ENCODE data around the gene CDK2.

CDK2 gene

DNA sequence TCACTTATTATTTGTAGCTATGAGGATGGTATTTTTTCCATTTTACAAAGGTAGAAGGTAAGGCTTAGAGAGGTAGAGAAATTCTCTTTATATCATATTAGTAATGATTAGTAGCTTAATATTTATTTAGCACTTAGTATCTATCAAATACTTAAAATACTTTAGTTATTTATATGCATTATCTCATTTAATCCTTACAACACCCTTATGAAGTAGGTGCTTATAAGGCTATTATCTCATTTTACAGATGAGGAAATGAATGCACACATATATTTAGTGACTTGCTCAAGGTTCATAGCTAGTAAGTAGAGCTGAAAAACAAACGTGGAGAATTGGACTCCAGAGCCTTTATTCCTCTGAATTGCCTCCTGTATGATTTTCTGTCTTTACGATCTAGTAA lies 18.2 kb downstream of the CDK2 start:
- TF ChIP-seq GATA2 (IDR thresholded peaks at IDR 0.05; ENCODE audit: low read depth, low read length) (no peak), GATA3 (IDR thresholded peaks at IDR 0.05; ENCODE audit: low read depth, low read length) (no peak)

- TF ChIP-seq GATA2 (IDR thresholded peaks at IDR 0.05; ENCODE audit: low read depth, low read length) (no peak), GATA3 (IDR thresholded peaks at IDR 0.05; ENCODE audit: low read depth, low read length) (no peak)
These were observed 18.7 kb downstream of the CDK2 start for GRCh38 chr12:55985341-55985740.

DNA sequence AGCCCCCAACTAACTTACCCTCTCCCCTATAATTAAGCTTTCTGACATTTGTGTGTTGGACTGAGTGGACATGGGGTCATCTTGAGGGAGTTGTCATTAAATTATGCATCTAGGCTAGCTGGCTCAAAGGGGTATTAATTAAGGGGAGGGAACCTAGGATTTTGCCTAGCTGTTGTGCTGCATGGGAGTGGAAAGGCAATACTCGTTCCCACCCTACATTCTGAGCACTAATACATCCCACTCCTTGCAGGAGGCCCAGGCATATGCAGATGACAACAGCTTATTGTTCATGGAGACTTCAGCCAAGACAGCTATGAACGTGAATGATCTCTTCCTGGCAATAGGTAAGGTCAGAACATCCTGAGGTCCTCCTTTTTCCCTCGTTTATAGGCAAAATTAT lies 24.5 kb downstream of the CDK2 start:
- no peak for TF ChIP-seq GATA3 (IDR thresholded peaks at IDR 0.05; ENCODE audit: low read depth, low read length)

DNA sequence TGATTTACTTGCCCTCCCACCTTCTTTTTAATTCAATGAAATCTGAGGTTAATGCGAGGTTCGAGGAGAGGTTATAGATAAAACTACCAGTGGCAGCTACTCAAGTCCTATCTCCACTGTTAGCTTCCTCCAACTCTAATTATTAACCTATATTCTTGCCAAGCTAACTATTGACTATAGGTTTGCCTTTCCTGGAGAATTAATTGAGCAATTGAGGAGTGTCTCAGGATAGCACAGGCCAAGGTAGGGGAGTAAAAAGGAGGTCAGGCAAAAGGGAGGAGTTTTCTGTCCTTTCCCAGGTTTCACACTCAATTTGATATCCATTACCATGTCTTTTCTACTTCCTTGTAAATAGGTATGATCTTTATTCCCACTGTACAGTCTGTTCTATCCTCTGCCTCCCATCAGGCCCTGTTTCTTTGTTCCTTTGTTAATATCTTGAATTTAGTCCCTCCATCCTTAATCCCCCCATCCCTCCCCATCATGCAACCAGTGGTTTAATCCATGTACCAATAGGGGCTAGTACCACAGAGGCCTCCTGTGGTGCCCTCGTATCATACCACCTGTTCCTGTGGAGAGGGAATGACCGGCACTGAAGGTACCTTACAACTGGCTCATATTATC lies 26.7 kb downstream of the CDK2 start:
- no peak for TF ChIP-seq GATA3 (IDR thresholded peaks at IDR 0.05; ENCODE audit: low read depth, low read length)
- TF ChIP-seq GATA2 (IDR thresholded peaks at IDR 0.05; ENCODE audit: low read depth, low read length), result no peak

GRCh38 chr12:55995366-55995765 lies 28.7 kb downstream of the CDK2 start:
- TF ChIP-seq GATA3 (IDR thresholded peaks at IDR 0.05; ENCODE audit: low read depth, low read length) (no peak), GATA2 (IDR thresholded peaks at IDR 0.05; ENCODE audit: low read depth, low read length) (no peak)

GRCh38 chr12:55996201-55996714 lies 29.6 kb downstream of the CDK2 start:
- TF ChIP-seq GATA3 (IDR thresholded peaks at IDR 0.05; ENCODE audit: low read depth, low read length), result no peak
- TF ChIP-seq GATA2 (IDR thresholded peaks at IDR 0.05; ENCODE audit: low read depth, low read length), result no peak

GRCh38 chr12:55996715-55997534 lies 30.3 kb downstream of the CDK2 start, which contains the start of gene SUOX:
Gene SUOX (plus strand): TSS chr12:55997276. CDS start chr12:56002222, 4,946 bp downstream.
- TF ChIP-seq GATA3 (IDR thresholded peaks at IDR 0.05; ENCODE audit: low read depth, low read length) (no peak), GATA2 (IDR thresholded peaks at IDR 0.05; ENCODE audit: low read depth, low read length) (no peak)

GRCh38 chr12:55997535-55997859 lies 30.9 kb downstream of the CDK2 start:
- TF ChIP-seq GATA3 (IDR thresholded peaks at IDR 0.05; ENCODE audit: low read depth, low read length), result no peak
- no peak for TF ChIP-seq GATA2 (IDR thresholded peaks at IDR 0.05; ENCODE audit: low read depth, low read length)

DNA sequence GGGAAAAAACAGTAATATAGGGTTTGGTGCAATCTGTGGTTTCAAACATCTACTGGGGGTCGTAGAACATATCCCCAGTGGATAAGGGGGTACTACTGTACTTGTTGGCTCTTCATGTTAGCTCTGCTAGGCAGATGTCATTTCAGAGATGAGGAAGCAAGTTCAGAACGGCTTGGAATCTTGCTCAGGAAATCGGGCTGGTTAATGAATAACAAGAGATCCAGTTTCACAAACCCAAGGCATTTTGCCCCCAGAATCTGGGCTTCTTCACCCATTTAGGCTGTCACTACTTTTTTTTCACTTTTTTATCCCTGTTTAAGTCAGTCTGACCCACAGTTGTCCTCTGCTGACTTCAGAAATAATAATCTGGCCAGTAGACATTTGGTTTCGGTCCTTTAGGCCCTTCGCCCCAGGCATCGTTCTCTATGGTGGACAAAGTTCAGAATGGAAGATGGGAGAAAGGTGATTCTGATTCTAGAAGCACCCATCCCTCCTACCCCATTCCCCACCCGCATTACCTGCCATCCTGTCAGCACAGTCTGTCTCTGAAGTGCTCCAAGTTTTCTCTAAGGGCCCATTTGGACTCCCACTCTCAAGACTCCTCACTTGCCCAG lies 35.0 kb downstream of the CDK2 start:
- TF ChIP-seq GATA3 (IDR thresholded peaks at IDR 0.05; ENCODE audit: low read depth, low read length) (no peak), GATA2 (IDR thresholded peaks at IDR 0.05; ENCODE audit: low read depth, low read length) (no peak)

DNA sequence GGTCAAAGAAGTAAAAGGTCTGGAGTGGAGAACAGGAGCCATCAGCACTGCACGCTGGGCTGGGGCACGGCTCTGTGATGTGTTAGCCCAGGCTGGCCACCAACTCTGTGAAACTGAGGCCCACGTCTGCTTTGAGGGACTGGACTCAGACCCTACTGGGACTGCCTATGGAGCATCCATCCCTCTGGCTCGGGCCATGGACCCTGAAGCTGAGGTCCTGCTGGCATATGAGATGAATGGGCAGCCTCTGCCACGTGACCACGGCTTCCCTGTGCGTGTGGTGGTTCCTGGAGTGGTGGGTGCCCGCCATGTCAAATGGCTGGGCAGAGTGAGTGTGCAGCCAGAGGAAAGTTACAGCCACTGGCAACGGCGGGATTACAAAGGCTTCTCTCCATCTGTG lies 37.6 kb downstream of the CDK2 start:
- TF ChIP-seq GATA2 (IDR thresholded peaks at IDR 0.05; ENCODE audit: low read depth, low read length) (no peak), GATA3 (IDR thresholded peaks at IDR 0.05; ENCODE audit: low read depth, low read length) (no peak)

- TF ChIP-seq GATA3 (IDR thresholded peaks at IDR 0.05; ENCODE audit: low read depth, low read length), result no peak
- TF ChIP-seq GATA2 (IDR thresholded peaks at IDR 0.05; ENCODE audit: low read depth, low read length), result no peak
These were observed 41.2 kb downstream of the CDK2 start for GRCh38 chr12:56007564-56008559.

- TF ChIP-seq GATA2 (IDR thresholded peaks at IDR 0.05; ENCODE audit: low read depth, low read length), result no peak
- TF ChIP-seq GATA3 (IDR thresholded peaks at IDR 0.05; ENCODE audit: low read depth, low read length), result no peak
These were observed 43.5 kb downstream of the CDK2 start for GRCh38 chr12:56010111-56010570.

DNA sequence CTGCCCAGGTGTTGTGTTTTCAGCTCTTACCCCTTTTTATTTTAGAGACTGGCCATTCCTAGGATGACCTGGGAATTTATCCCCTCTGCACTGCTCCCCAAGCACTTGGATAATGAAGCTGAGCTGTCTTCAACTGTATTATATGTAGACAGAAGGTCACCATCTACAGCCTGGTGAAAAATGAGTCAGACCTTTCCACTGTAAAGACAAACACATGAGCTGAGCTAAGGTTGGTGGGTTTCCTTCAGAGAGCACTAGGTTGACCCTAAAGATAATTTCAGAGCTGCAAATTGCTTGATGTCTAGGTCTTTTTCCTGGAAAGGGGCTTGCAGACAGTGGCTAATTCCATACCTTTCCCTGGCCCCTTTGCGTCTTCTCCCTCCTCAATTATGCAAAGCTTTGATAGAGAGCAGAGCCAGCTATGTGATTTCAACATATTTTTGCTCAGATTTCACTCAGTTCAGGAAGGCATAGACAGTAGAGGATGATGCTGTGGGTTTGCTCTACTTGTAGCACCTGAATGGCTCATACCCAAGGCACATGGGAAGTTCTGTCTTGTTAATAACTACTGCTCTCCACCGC lies 45.0 kb downstream of the CDK2 start:
- TF ChIP-seq GATA2 (IDR thresholded peaks at IDR 0.05; ENCODE audit: low read depth, low read length) (no peak), GATA3 (IDR thresholded peaks at IDR 0.05; ENCODE audit: low read depth, low read length) (no peak)
